ENCODE results near the gene FBXW2. TPM values are rescaled to one million over a fixed set of nuclear protein-coding genes. Genes with fewer than 3 reads are reported as not detected.

The FBXW2 gene
- total and polyA plus RNA-seq, 3 donors from 2014 or later: 46.5 to 58.7 (median 52.9) TPM

GRCh38 chr9:120776788-120777187 is 16.4 kb downstream of the FBXW2 start:
- no peak for DNase-seq
- 92 to 98% methylated on average over 1 of the region's 1 CpG for WGBS, 2 donors
- Histone ChIP-seq H3K36me3 (ENCODE audit: low read depth, missing control alignments) (no peaks in the 10 kb centered on the region), H3K4me1 (no peaks in the 10 kb centered on the region), H3K27me3 (no peaks in the 10 kb centered on the region), H3K9me3 (no peaks in the 10 kb centered on the region), H3K4me3 (no peak overlapping the region), H3K27ac (no peak overlapping the region)
- TF ChIP-seq CTCF (IDR thresholded peaks at IDR 0.05): no peak
- no peak for TF ChIP-seq POLR2A (IDR thresholded peaks at IDR 0.05)
- intact Hi-C loops (cut with DNase I; ENCODE audit: low total_unique reads): no loop called here

- Histone ChIP-seq H3K9me3 (no peaks in the 10 kb centered on the region), H3K4me1 (no peaks in the 10 kb centered on the region), H3K27ac (no peak overlapping the region), H3K4me3 (no peak overlapping the region), H3K27me3 (no peaks in the 10 kb centered on the region), H3K36me3 (ENCODE audit: low read depth, missing control alignments) (no peaks in the 10 kb centered on the region)
- TF ChIP-seq CTCF (IDR thresholded peaks at IDR 0.05): no peak
- no peak for TF ChIP-seq POLR2A (IDR thresholded peaks at IDR 0.05)
- WGBS, 2 donors: 95 to 96% methylated on average over 5 of the region's 5 CpGs
- no peak for DNase-seq
- intact Hi-C loops (cut with DNase I; ENCODE audit: low total_unique reads): no loop called here
These were observed 17.4 kb downstream of the FBXW2 start for GRCh38 chr9:120775859-120776258.

GRCh38 chr9:120774719-120775118 is 18.5 kb downstream of the FBXW2 start:
- TF ChIP-seq CTCF (IDR thresholded peaks at IDR 0.05) (no peak), POLR2A (IDR thresholded peaks at IDR 0.05) (no peak)
- no peaks in the 10 kb centered on the region for H3K27me3 ChIP-seq
- no peak for DNase-seq
- intact Hi-C loops (cut with DNase I; ENCODE audit: low total_unique reads): no loop called here
- no peak overlapping the region for H3K4me3 ChIP-seq
- 84 to 87% methylated on average over 4 of the region's 4 CpGs for WGBS, 2 donors
- no peaks in the 10 kb centered on the region for H3K9me3 ChIP-seq
- H3K27ac ChIP-seq: no peak overlapping the region
- no peaks in the 10 kb centered on the region for H3K36me3 ChIP-seq (ENCODE audit: low read depth, missing control alignments)
- no peaks in the 10 kb centered on the region for H3K4me1 ChIP-seq

GRCh38 chr9:120773256-120773655 is 20.0 kb downstream of the FBXW2 start:
- Histone ChIP-seq H3K4me3 (no peak overlapping the region), H3K4me1 (no peaks in the 10 kb centered on the region), H3K36me3 (ENCODE audit: low read depth, missing control alignments) (no peaks in the 10 kb centered on the region), H3K27me3 (no peaks in the 10 kb centered on the region), H3K9me3 (no peaks in the 10 kb centered on the region), H3K27ac (no peak overlapping the region)
- intact Hi-C loops (cut with DNase I; ENCODE audit: low total_unique reads): no loop called here
- no peak for DNase-seq
- WGBS, 2 donors: 69 to 76% methylated on average over 3 of the region's 3 CpGs
- TF ChIP-seq POLR2A (IDR thresholded peaks at IDR 0.05) (no peak), CTCF (IDR thresholded peaks at IDR 0.05) (no peak)

GRCh38 chr9:120770931-120771330 is 22.3 kb downstream of the FBXW2 start:
- Histone ChIP-seq H3K4me3 (no peak overlapping the region), H3K9me3 (no peaks in the 10 kb centered on the region), H3K4me1 (no peaks in the 10 kb centered on the region), H3K27me3 (no peaks in the 10 kb centered on the region), H3K27ac (no peak overlapping the region), H3K36me3 (ENCODE audit: low read depth, missing control alignments) (no peaks in the 10 kb centered on the region)
- intact Hi-C loops (cut with DNase I; ENCODE audit: low total_unique reads): no loop called here
- TF ChIP-seq POLR2A (IDR thresholded peaks at IDR 0.05) (no peak), CTCF (IDR thresholded peaks at IDR 0.05) (no peak)
- 93 to 94% methylated on average over 4 of the region's 4 CpGs for WGBS, 2 donors
- DNase-seq: no peak
